Sigmoid colon (tissue), 4 donors: ENCODE results near the gene ROM1.

Experiments
- POLR2A ChIP-seq, 2 donors: fragments of 450-650 bp; IDR thresholded peaks; one replicate each; pipeline ENCODE4 v1.6.1; 2016; ENCODE audit warnings: antibody characterized with exemption in 2 of 2, mild to moderate bottlenecking in 2 of 2, moderate library complexity in 2 of 2
- POLR2AphosphoS5 ChIP-seq, 4 donors: sonication (generic); formaldehyde crosslinking; IDR thresholded peaks; one replicate each; pipeline ENCODE4 v1.6.1; 2017; ENCODE audit warnings: antibody characterized with exemption in 4 of 4
- TF ChIP-seq, protein P1 (sequence below), 4 experiments: fragments of 450-650 bp in 3 of 4; fragments of 200-600 bp in 1 of 4; IDR thresholded peaks; one replicate each; pipeline ENCODE4 v1.5.1; 2016 to 2019; ENCODE audit warnings: antibody characterized with exemption in 4 of 4, mild to moderate bottlenecking in 3 of 4, moderate library complexity in 2 of 4

GRCh38 chr11:62607714-62608113 is 5.3 kb upstream of the ROM1 start:
- TF ChIP-seq, protein P1, sequence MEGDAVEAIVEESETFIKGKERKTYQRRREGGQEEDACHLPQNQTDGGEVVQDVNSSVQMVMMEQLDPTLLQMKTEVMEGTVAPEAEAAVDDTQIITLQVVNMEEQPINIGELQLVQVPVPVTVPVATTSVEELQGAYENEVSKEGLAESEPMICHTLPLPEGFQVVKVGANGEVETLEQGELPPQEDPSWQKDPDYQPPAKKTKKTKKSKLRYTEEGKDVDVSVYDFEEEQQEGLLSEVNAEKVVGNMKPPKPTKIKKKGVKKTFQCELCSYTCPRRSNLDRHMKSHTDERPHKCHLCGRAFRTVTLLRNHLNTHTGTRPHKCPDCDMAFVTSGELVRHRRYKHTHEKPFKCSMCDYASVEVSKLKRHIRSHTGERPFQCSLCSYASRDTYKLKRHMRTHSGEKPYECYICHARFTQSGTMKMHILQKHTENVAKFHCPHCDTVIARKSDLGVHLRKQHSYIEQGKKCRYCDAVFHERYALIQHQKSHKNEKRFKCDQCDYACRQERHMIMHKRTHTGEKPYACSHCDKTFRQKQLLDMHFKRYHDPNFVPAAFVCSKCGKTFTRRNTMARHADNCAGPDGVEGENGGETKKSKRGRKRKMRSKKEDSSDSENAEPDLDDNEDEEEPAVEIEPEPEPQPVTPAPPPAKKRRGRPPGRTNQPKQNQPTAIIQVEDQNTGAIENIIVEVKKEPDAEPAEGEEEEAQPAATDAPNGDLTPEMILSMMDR (IDR thresholded peaks at IDR 0.05): no peak
- TF ChIP-seq POLR2AphosphoS5 (IDR thresholded peaks at IDR 0.05) (no peak), POLR2A (IDR thresholded peaks at IDR 0.05) (no peak)
